HG02588 (cell line): ENCODE data around the gene DGCR2.
"Not testable (repeated sequence)": the region's sequence is repeated elsewhere in the genome, so short reads cannot be mapped to it uniquely, and the experiment has no call there.

Source experiments
- ATAC-seq: cut with Tn5 transposase; IDR thresholded peaks from one replicate; pipeline ENCODE4 v1.9.1; 2021; ENCODE audit warnings: mild to moderate bottlenecking, moderate library complexity; ENCODE audit not compliant: unreplicated experiment

The DGCR2 gene

DNA sequence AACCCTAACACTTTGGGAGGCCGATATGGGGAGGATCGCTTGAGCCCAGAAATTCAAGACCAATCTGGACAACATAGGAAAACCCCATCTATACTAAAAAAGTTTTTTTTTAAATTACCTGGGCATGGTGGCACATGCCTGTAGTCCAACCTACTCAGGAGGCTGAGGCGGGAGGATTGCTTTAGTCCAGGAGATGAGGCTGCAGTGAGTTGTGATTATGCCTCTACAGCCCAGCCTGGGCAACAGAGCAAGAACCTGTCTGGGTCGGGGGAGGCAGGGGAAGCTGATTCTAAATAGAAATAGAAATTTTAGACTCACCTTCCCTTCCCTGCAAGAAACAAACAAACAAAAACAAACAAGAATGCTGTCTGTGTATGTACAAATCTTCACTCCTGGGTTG lies 133.3 kb downstream of the DGCR2 start:
- no peak for ATAC-seq

DNA sequence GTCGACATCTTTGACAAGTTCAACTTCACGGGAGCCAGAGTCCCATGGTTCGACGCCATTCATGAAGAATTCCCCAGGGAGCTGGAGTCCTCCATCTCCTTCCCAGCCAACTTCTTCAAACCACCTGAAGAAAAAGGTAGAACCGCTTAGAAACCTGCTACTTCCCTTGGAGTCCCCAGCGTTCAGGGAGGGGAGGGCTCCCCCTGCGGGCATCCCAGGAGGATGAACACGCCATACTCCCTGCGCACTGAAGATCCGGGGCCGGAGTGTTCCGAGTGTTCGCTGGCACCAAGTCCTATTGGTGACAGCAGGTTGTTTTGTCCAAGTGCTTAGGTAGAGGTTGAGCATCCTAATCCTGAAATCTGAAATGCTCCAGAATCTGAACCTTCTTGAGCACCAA lies 134.4 kb downstream of the DGCR2 start:
- ATAC-seq = no peak

DNA sequence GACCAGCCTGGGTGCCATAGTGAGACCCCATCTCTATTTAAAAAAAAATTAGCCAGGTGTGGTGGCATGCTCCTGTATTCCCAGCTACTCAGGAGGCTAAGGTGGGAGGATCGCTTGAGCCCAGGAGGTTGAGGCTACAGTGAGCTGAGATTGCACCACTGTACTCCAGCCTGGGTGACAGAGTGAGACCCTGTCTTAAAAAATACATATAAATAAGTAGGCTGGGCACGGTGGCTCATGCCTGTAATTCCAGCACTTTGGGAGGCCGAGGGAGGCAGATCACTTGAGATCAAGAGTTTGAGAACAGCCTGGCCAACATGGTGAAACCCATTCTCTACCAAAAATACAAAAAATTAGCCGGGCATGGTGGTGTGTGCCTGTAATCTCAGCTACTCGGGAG lies 135.1 kb downstream of the DGCR2 start:
- ATAC-seq = not testable (repeated sequence)
